Trophoblast cell (in vitro differentiated cells and primary cell): ENCODE data around the gene ADCYAP1R1.

Source experiments
- DNase-seq, 2 donors: peaks; one replicate each; pipeline ENCODE4 v3.0.0-alpha.2; 2016
- H2AFZ ChIP-seq: 2 replicates; pipeline ENCODE4 v1.6.1; 2013; ENCODE audit warnings: low read length, moderate library complexity, mild to moderate bottlenecking; ENCODE audit not compliant: insufficient read depth, poor library complexity
- H2AK5ac ChIP-seq: 2 replicates; pipeline ENCODE4 v1.6.1; 2013; ENCODE audit warnings: mild to moderate bottlenecking, low read length
- H2BK120ac ChIP-seq: 2 replicates; pipeline ENCODE4 v1.6.1; 2013; ENCODE audit warnings: low read length, mild to moderate bottlenecking, moderate library complexity; ENCODE audit not compliant: insufficient read depth, poor library complexity
- H2BK12ac ChIP-seq: 2 replicates; pipeline ENCODE4 v1.6.1; 2013; ENCODE audit warnings: mild to moderate bottlenecking, low read length, moderate library complexity
- H2BK5ac ChIP-seq: 2 replicates; pipeline ENCODE4 v1.6.1; 2013; ENCODE audit warnings: low read length, low read depth, moderate library complexity, mild to moderate bottlenecking; ENCODE audit not compliant: poor library complexity
- H3K14ac ChIP-seq: 2 replicates; pipeline ENCODE4 v1.6.1; 2013; ENCODE audit warnings: mild to moderate bottlenecking, low read length
- H3K18ac ChIP-seq: 2 replicates; pipeline ENCODE4 v1.6.1; 2013; ENCODE audit warnings: mild to moderate bottlenecking, low read length
- H3K23ac ChIP-seq: 2 replicates; pipeline ENCODE4 v1.6.1; 2013; ENCODE audit warnings: low read length
- H3K27ac ChIP-seq: 2 replicates; pipeline ENCODE4 v1.5.1; 2013; ENCODE audit warnings: low read depth, mild to moderate bottlenecking, inconsistent platforms, low read length, moderate library complexity
- H3K27me3 ChIP-seq: 2 replicates; pipeline ENCODE4 v1.6.1; 2013; ENCODE audit warnings: inconsistent platforms, mild to moderate bottlenecking, low read length, moderate library complexity; ENCODE audit not compliant: insufficient read depth
- H3K36me3 ChIP-seq, 2 experiments: 1 replicate in 1 of 2; 2 replicates in 1 of 2; pipeline ENCODE4 v1.6.1; 2013; ENCODE audit warnings: low read length in 2 of 2, mild to moderate bottlenecking in 2 of 2, moderate library complexity in 1 of 2; ENCODE audit not compliant: insufficient read depth in 2 of 2, control insufficient read depth in 1 of 2
- H3K4ac ChIP-seq: 2 replicates; pipeline ENCODE4 v1.6.1; 2013; ENCODE audit warnings: low read depth, mild to moderate bottlenecking, low read length, moderate library complexity
- H3K4me1 ChIP-seq, 2 experiments: 1 replicate in 1 of 2; 2 replicates in 1 of 2; pipeline ENCODE4 v1.6.1; 2013; ENCODE audit warnings: low read length in 2 of 2, mild to moderate bottlenecking in 2 of 2, moderate library complexity in 1 of 2; ENCODE audit not compliant: insufficient read depth in 2 of 2, control insufficient read depth in 1 of 2
- H3K4me2 ChIP-seq: 2 replicates; pipeline ENCODE4 v1.6.1; 2013; ENCODE audit warnings: inconsistent platforms, mild to moderate bottlenecking, low read length, moderate library complexity
- H3K4me3 ChIP-seq: 2 replicates; pipeline ENCODE4 v1.5.1; 2013; ENCODE audit warnings: mild to moderate bottlenecking, low read depth, low read length, inconsistent platforms
- H3K79me1 ChIP-seq: one replicate; pipeline ENCODE4 v1.6.1; 2013; ENCODE audit warnings: low read length
- H3K79me2 ChIP-seq: 2 replicates; pipeline ENCODE4 v1.6.1; 2013; ENCODE audit warnings: low read length, mild to moderate bottlenecking; ENCODE audit not compliant: control insufficient read depth, insufficient read depth, poor library complexity
- H3K9ac ChIP-seq: 2 replicates; pipeline ENCODE4 v1.6.1; 2013; ENCODE audit warnings: mild to moderate bottlenecking, low read length
- H3K9me3 ChIP-seq: 2 replicates; pipeline ENCODE4 v1.6.1; 2013; ENCODE audit warnings: low read depth, mild to moderate bottlenecking, control low read depth, inconsistent platforms, low read length; ENCODE audit not compliant: insufficient read depth
- H4K12ac ChIP-seq: 2 replicates; pipeline ENCODE4 v1.6.1; 2013; ENCODE audit warnings: low read depth, mild to moderate bottlenecking, low read length, moderate library complexity
- H4K8ac ChIP-seq: 2 replicates; pipeline ENCODE4 v1.6.1; 2013; ENCODE audit warnings: low read depth, mild to moderate bottlenecking, low read length, moderate library complexity
- H4K91ac ChIP-seq: one replicate; pipeline ENCODE4 v1.6.1; 2013; ENCODE audit warnings: low read depth, mild to moderate bottlenecking, low read length, moderate library complexity
- WGBS: extraction: QIAGEN DNeasy Blood & Tissue Kit; methylation state at CpG from one replicate; pipeline ENCODE4 v1.1.7; 2013; ENCODE audit warnings: missing lambda C conversion rate; ENCODE audit not compliant: insufficient read length, insufficient coverage; ENCODE audit errors: extremely low coverage; 5-methylcytosine and 5-hydroxymethylcytosine counted together

Gene ADCYAP1R1

DNA sequence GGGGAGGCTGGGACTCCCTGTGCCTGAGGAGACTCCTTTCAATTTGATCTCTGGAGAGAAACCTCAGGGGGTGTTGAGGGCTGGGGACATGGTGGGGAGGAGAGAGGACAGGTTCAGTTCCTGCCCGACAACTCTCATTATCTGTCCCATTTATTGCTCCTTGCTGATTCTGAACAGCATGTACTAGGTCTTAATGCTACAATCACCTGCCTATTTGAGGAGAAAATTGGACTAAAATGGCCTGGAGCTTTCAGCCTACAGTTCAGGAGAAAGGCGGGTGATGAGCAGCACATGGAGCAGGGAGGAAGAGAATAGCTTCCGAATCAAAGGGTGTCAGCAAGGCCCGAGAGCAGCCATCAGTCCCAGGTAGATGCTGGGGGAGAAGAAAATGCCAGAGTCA, 30.0 kb upstream of the ADCYAP1R1 start:
- H3K18ac ChIP-seq = no peak overlapping the region
- no peak overlapping the region for H3K27ac ChIP-seq
- H4K8ac ChIP-seq = no peak overlapping the region
- H3K9me3 ChIP-seq = peaks cover 5% of the 10 kb centered on the region
- H2BK120ac ChIP-seq = no peak overlapping the region
- no peak for DNase-seq
- no peak overlapping the region for H2AFZ ChIP-seq
- H2AK5ac ChIP-seq = no peak overlapping the region
- no peak overlapping the region for H3K4ac ChIP-seq
- no peaks in the 10 kb centered on the region for H3K27me3 ChIP-seq
- WGBS = no CpG with 5 or more reads among the region's 4 CpGs
- no peak overlapping the region for H3K23ac ChIP-seq
- no peaks in the 10 kb centered on the region for H3K79me2 ChIP-seq
- no peak overlapping the region for H3K4me3 ChIP-seq
- peaks cover 0 to 3% of the 10 kb centered on the region in 2 experiments for H3K4me1 ChIP-seq
- no peaks in the 10 kb centered on the region for H3K36me3 ChIP-seq
- H2BK12ac ChIP-seq = no peak overlapping the region
- H2BK5ac ChIP-seq = no peak overlapping the region
- no peak overlapping the region for H3K4me2 ChIP-seq
- no peaks in the 10 kb centered on the region for H3K79me1 ChIP-seq
- H3K9ac ChIP-seq = no peak overlapping the region
- H4K91ac ChIP-seq = no peak overlapping the region
- no peak overlapping the region for H3K14ac ChIP-seq
- H4K12ac ChIP-seq = no peak overlapping the region

DNA sequence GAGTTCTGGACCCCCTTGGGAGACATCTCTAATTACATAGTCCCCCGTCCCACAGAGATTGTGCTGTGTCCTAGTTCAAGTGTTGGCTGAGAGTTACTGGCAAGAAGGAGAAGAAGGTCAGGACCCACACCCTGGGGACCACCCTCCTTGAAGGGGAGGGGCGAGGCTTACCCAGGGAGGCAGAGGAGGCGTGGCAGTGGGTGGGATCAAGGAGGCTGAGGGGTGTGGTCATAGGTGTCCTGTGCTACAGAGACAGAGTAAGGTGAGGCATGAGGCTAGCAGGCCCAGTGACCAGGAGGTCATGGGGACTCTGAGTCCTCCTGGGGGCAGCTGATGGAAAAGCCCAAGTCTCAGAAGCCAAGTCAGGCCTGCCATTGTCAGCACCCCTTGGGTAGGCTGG, 29.4 kb upstream of the ADCYAP1R1 start:
- H3K4me2 ChIP-seq = no peak overlapping the region
- H2BK120ac ChIP-seq = no peak overlapping the region
- no peak overlapping the region for H3K14ac ChIP-seq
- no peaks in the 10 kb centered on the region for H3K36me3 ChIP-seq
- H3K9ac ChIP-seq = no peak overlapping the region
- H3K9me3 ChIP-seq = peaks cover 5% of the 10 kb centered on the region
- H4K8ac ChIP-seq = no peak overlapping the region
- no peak overlapping the region for H2AK5ac ChIP-seq
- no peak overlapping the region for H2AFZ ChIP-seq
- no peak overlapping the region for H2BK5ac ChIP-seq
- H3K27me3 ChIP-seq = no peaks in the 10 kb centered on the region
- H3K18ac ChIP-seq = no peak overlapping the region
- no peak overlapping the region for H3K4ac ChIP-seq
- no peak overlapping the region for H3K27ac ChIP-seq
- H3K4me3 ChIP-seq = no peak overlapping the region
- H2BK12ac ChIP-seq = no peak overlapping the region
- no CpG with 5 or more reads among the region's 3 CpGs for WGBS
- H4K12ac ChIP-seq = no peak overlapping the region
- no peak for DNase-seq
- H3K79me1 ChIP-seq = no peaks in the 10 kb centered on the region
- peaks cover 0 to 4% of the 10 kb centered on the region in 2 experiments for H3K4me1 ChIP-seq
- H4K91ac ChIP-seq = no peak overlapping the region
- H3K23ac ChIP-seq = no peak overlapping the region
- H3K79me2 ChIP-seq = no peaks in the 10 kb centered on the region

DNA sequence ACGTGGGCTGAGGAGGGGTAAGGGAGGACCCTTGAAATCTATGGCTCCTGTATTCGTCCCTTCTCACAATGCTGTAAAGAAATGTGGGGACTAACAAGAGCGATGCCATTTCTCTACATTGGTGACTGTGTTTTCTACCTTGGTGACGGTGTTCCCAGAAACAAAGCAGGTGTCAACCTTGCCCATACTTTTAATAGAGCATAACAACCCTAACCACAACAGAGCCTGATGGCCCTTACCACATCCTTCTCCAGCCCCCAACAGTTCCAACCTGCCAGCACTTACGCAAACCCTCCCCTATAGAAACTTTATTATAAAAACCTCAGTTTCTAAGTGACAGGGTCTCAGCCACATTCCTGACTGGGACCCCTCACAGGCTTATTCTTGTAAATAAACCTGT, 28.2 kb upstream of the ADCYAP1R1 start:
- no peak overlapping the region for H3K4me2 ChIP-seq
- no peak overlapping the region for H4K8ac ChIP-seq
- no peak overlapping the region for H2BK5ac ChIP-seq
- no peak overlapping the region for H2BK12ac ChIP-seq
- H3K9me3 ChIP-seq = peaks cover 5% of the 10 kb centered on the region
- no peak overlapping the region for H3K27ac ChIP-seq
- no peak overlapping the region for H2AK5ac ChIP-seq
- H3K9ac ChIP-seq = no peak overlapping the region
- no peak overlapping the region for H4K12ac ChIP-seq
- peaks cover 0 to 4% of the 10 kb centered on the region in 2 experiments for H3K4me1 ChIP-seq
- no peak overlapping the region for H3K4ac ChIP-seq
- no peak overlapping the region for H2BK120ac ChIP-seq
- H3K18ac ChIP-seq = no peak overlapping the region
- no peak overlapping the region for H3K23ac ChIP-seq
- no peak overlapping the region for H2AFZ ChIP-seq
- no peaks in the 10 kb centered on the region for H3K79me2 ChIP-seq
- WGBS = no CpG with 5 or more reads among the region's 5 CpGs
- H3K79me1 ChIP-seq = no peaks in the 10 kb centered on the region
- H4K91ac ChIP-seq = no peak overlapping the region
- no peak for DNase-seq
- no peaks in the 10 kb centered on the region for H3K27me3 ChIP-seq
- H3K14ac ChIP-seq = no peak overlapping the region
- H3K36me3 ChIP-seq = no peaks in the 10 kb centered on the region
- H3K4me3 ChIP-seq = no peak overlapping the region

DNA sequence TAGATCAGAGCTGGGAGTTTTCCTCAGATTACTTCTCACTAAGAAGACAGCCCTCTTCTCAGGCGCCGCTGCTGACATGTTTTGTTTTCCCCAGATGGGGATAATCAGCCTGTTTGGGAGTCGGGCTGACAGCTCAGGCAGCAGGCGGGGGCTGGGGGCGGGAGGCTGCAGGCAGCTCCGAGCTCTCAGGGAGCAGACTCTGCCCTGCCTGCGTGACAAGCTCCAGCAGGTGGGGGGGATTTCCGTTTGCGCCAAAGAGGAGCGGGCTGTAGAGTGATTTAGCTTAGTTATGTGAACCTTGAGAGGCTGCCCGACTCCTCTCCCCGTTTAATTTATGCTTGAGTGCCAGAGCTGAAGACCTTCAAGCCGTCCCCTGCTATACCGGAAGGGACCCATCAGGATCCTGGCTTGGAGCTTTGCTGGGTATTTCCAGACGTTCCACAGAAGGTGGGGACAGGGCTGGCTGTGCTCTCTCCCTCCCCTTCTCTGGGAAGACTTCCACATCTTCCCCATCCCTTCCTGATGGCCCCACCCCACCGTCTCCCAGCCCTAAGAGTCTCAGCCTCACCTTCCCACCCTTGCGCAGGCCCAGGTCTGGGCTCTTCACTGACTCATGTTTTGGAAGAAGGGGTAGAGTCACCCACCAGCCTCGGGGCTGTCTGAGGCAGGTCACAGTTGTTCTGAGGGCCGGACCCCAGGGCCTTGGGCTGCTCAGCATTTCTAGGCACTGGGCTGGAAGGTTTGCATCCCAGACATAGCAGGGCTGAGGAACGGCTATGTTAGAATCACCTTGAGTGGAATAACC, 24.7 kb upstream of the ADCYAP1R1 start:
- Histone ChIP-seq H3K79me1 (no peaks in the 10 kb centered on the region), H2AFZ (no peak overlapping the region), H4K91ac (no peak overlapping the region), H2AK5ac (no peak overlapping the region), H3K79me2 (no peaks in the 10 kb centered on the region), H3K27ac (no peak overlapping the region), H3K18ac (no peak overlapping the region), H3K4me3 (no peak overlapping the region), H3K9me3 (peaks cover 5% of the 10 kb centered on the region), H3K27me3 (no peaks in the 10 kb centered on the region), H4K12ac (no peak overlapping the region), H2BK120ac (no peak overlapping the region), H3K23ac (no peak overlapping the region), H2BK12ac (no peak overlapping the region), H4K8ac (no peak overlapping the region), H3K9ac (no peak overlapping the region), H3K4ac (no peak overlapping the region), H3K36me3 (no peaks in the 10 kb centered on the region), H2BK5ac (no peak overlapping the region), H3K14ac (no peak overlapping the region), H3K4me2 (no peak overlapping the region), H3K4me1 (peaks cover 0 to 4% of the 10 kb centered on the region in 2 experiments)
- no peak for DNase-seq
- WGBS = no CpG with 5 or more reads among the region's 20 CpGs
